ENCODE data around the gene CAVIN3. TPM values are rescaled to one million over a fixed set of nuclear protein-coding genes. Genes with fewer than 3 reads are reported as not detected.
"Not testable (repeated sequence)": the region's sequence is repeated elsewhere in the genome, so short reads cannot be mapped to it uniquely, and the experiment has no call there.

CAVIN3 gene
- total RNA-seq, 1 donor from 2014 or later, result 30.7 TPM

DNA sequence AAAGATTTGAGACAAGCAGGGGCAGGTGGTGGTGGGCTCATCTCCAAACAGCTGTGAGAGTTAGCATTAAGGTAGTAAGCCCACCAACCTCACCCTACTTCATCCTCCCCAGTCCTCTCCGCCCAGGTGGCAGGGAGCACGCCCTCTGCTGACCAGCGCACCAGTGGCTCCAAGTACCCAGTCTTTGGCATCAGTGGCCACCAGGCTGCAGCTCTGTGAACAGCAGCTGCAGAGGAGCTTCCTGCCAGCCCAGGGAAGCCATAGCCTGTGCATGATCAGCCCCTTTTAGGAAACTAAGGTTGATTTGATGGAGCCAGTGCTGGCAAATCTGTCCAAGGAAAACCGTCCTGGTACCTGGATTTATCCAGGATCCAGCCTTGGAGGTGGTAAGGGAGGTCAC, 21.7 kb downstream of the CAVIN3 start:
- TF ChIP-seq, protein P1, sequence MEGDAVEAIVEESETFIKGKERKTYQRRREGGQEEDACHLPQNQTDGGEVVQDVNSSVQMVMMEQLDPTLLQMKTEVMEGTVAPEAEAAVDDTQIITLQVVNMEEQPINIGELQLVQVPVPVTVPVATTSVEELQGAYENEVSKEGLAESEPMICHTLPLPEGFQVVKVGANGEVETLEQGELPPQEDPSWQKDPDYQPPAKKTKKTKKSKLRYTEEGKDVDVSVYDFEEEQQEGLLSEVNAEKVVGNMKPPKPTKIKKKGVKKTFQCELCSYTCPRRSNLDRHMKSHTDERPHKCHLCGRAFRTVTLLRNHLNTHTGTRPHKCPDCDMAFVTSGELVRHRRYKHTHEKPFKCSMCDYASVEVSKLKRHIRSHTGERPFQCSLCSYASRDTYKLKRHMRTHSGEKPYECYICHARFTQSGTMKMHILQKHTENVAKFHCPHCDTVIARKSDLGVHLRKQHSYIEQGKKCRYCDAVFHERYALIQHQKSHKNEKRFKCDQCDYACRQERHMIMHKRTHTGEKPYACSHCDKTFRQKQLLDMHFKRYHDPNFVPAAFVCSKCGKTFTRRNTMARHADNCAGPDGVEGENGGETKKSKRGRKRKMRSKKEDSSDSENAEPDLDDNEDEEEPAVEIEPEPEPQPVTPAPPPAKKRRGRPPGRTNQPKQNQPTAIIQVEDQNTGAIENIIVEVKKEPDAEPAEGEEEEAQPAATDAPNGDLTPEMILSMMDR (IDR thresholded peaks at IDR 0.05), result peak; percentile 55
- H3K27ac Mint-ChIP-seq (ENCODE audit: unreplicated experiment), result no peak overlapping the region
- H3K27me3 Mint-ChIP-seq (ENCODE audit: unreplicated experiment), result peaks cover 34% of the 10 kb centered on the region
- DNase-seq (ENCODE audit: extremely low spot score, unreplicated experiment), result no peak
- H3K36me3 Mint-ChIP-seq (ENCODE audit: unreplicated experiment), result no peaks in the 10 kb centered on the region
- H3K9me3 Mint-ChIP-seq (ENCODE audit: unreplicated experiment), result no peaks in the 10 kb centered on the region
- no peaks in the 10 kb centered on the region for H3K4me1 Mint-ChIP-seq (ENCODE audit: unreplicated experiment)
- H3K4me3 Mint-ChIP-seq (ENCODE audit: unreplicated experiment), result no peak overlapping the region

DNA sequence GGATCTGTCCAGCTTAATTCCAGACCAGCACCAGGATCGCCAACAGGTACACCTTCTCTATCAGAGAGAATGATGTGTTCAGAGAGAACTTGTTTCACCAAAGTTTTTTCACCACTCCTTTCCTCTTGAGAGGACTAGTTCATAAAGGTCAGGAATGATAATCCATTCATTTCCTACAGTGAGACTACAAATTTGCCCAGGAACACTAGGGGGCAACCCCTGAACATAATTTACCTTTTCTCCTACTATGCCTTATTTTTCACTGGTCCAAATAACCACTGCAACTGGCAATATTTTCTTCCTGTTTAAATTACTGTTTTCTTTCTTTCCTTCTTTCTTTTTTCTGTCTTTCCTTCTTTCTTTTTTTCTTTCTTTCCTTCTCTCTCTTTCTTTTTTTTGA, 22.5 kb downstream of the CAVIN3 start:
- no peak overlapping the region for H3K27ac Mint-ChIP-seq (ENCODE audit: unreplicated experiment)
- no peaks in the 10 kb centered on the region for H3K4me1 Mint-ChIP-seq (ENCODE audit: unreplicated experiment)
- no peaks in the 10 kb centered on the region for H3K36me3 Mint-ChIP-seq (ENCODE audit: unreplicated experiment)
- peaks cover 32% of the 10 kb centered on the region for H3K27me3 Mint-ChIP-seq (ENCODE audit: unreplicated experiment)
- DNase-seq (ENCODE audit: extremely low spot score, unreplicated experiment), result no peak
- no peaks in the 10 kb centered on the region for H3K9me3 Mint-ChIP-seq (ENCODE audit: unreplicated experiment)
- H3K4me3 Mint-ChIP-seq (ENCODE audit: unreplicated experiment), result no peak overlapping the region
- TF ChIP-seq, protein P1 (IDR thresholded peaks at IDR 0.05), result peak; percentile 61

DNA sequence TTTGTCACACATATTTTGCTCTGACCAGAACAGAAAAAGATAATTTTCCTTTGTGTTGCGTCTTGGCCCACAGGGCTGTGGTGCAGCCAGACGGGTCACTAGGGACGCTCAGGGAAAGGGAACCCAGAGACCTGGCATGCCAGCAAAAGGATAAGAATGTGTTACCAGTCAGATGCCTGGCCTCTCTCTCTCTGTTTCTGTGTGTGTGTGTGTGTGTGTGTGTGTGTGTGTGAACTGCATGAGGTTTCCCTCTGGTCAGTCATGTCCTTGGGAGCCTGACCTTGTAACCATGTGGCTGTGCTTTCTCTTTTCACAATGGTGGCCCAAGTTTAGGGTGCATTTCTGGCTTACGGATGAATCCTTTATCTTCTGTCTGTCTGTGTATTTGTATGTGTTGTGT, 35.3 kb downstream of the CAVIN3 start:
- Mint-ChIP-seq H3K9me3 (ENCODE audit: unreplicated experiment) (no peaks in the 10 kb centered on the region), H3K27me3 (ENCODE audit: unreplicated experiment) (peaks cover 73% of the 10 kb centered on the region), H3K27ac (ENCODE audit: unreplicated experiment) (no peak overlapping the region), H3K4me1 (ENCODE audit: unreplicated experiment) (no peaks in the 10 kb centered on the region), H3K36me3 (ENCODE audit: unreplicated experiment) (no peaks in the 10 kb centered on the region), H3K4me3 (ENCODE audit: unreplicated experiment) (no peak overlapping the region)
- TF ChIP-seq, protein P1 (IDR thresholded peaks at IDR 0.05), result no peak
- no peak for DNase-seq (ENCODE audit: extremely low spot score, unreplicated experiment)

DNA sequence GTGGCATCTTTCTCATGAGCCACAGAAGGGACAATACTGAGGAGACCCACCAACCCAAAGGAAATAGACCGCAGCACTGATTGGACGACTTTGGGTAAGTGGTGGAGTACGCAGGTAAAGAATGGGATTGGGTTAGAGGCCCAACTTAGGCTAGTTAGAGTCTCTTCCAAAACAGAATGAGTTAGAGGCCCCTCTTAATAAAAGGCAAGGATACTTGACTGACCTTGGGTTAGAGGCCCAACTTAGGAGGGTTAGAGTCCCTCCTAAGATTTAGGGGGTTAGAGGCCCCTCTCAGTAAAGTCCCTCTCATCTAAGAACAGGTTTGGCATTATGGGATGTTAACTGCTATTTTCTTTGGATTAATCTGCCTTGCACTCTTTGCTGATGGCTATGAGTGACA, 36.1 kb downstream of the CAVIN3 start:
- Mint-ChIP-seq H3K4me3 (ENCODE audit: unreplicated experiment) (no peak overlapping the region), H3K9me3 (ENCODE audit: unreplicated experiment) (no peaks in the 10 kb centered on the region), H3K36me3 (ENCODE audit: unreplicated experiment) (no peaks in the 10 kb centered on the region), H3K27me3 (ENCODE audit: unreplicated experiment) (peaks cover 67% of the 10 kb centered on the region), H3K4me1 (ENCODE audit: unreplicated experiment) (no peaks in the 10 kb centered on the region), H3K27ac (ENCODE audit: unreplicated experiment) (no peak overlapping the region)
- TF ChIP-seq, protein P1 (IDR thresholded peaks at IDR 0.05), result no peak
- DNase-seq (ENCODE audit: extremely low spot score, unreplicated experiment), result no peak

DNA sequence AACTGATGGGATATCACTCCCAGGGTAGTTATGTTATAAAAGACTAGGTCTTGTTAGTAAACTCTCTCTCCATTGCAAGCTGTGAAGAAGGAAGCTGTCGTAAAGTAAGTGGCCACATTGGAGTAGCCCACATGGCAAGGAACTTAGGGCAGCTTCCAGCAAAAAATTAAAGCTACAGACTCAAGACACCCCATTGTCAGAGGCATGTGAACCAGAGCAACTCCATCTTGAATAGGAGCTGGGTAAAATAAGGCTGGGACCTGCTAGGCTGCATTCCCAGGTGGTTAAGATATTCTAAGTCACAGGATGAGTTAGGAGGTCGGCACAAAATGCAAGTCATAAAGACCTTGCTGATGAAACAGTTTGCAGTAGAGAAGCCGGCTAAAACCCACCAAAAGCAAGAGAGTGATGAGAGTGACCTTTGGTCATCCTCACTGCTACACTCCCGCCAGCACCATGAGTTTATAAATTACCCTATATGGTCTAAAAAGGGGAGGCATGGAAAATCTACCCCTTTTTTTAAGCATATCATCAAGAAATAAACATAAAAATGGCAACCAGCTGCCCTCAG, 36.8 kb downstream of the CAVIN3 start:
- H3K36me3 Mint-ChIP-seq (ENCODE audit: unreplicated experiment), result no peaks in the 10 kb centered on the region
- no peaks in the 10 kb centered on the region for H3K4me1 Mint-ChIP-seq (ENCODE audit: unreplicated experiment)
- TF ChIP-seq, protein P1 (IDR thresholded peaks at IDR 0.05), result no peak
- peaks cover 67% of the 10 kb centered on the region for H3K27me3 Mint-ChIP-seq (ENCODE audit: unreplicated experiment)
- DNase-seq (ENCODE audit: extremely low spot score, unreplicated experiment), result no peak
- H3K4me3 Mint-ChIP-seq (ENCODE audit: unreplicated experiment), result no peak overlapping the region
- no peak overlapping the region for H3K27ac Mint-ChIP-seq (ENCODE audit: unreplicated experiment)
- no peaks in the 10 kb centered on the region for H3K9me3 Mint-ChIP-seq (ENCODE audit: unreplicated experiment)

DNA sequence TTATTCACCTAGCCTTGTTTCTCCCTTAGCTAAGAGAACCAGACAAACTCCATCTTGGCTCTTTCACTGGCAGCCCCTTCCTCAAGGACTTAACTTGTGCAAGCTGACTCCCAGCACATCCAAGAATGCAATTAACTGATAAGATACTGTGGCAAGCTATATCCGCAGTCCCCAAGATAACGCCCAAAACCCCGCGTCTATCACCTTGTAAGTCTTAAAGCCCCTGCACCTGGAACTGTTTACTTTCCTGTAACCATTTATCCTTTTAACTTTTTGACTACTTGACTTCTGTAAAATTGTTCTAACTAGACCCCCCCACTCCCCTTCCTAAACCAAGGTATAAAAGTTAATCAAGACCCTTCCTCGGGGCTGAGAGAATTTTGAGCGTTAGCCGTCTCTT, 39.5 kb downstream of the CAVIN3 start:
- Mint-ChIP-seq H3K27me3 (ENCODE audit: unreplicated experiment) (peaks cover 74% of the 10 kb centered on the region), H3K9me3 (ENCODE audit: unreplicated experiment) (peaks cover 13% of the 10 kb centered on the region)
- not testable (repeated sequence) for H3K27ac Mint-ChIP-seq (ENCODE audit: unreplicated experiment); H3K4me3 Mint-ChIP-seq (ENCODE audit: unreplicated experiment); H3K4me1 Mint-ChIP-seq (ENCODE audit: unreplicated experiment); H3K36me3 Mint-ChIP-seq (ENCODE audit: unreplicated experiment); DNase-seq (ENCODE audit: extremely low spot score, unreplicated experiment)

All from osteocyte (in vitro differentiated cells).